ENCODE data around the gene WNT9B.

The WNT9B gene

GRCh38 chr17:46851029-46851741 lies at the start of gene WNT9B:
WNT9B (plus strand) TSS chr17:46851583; CDS start chr17:46851639, 56 bp downstream.
- DNase-seq, result no peak

DNA sequence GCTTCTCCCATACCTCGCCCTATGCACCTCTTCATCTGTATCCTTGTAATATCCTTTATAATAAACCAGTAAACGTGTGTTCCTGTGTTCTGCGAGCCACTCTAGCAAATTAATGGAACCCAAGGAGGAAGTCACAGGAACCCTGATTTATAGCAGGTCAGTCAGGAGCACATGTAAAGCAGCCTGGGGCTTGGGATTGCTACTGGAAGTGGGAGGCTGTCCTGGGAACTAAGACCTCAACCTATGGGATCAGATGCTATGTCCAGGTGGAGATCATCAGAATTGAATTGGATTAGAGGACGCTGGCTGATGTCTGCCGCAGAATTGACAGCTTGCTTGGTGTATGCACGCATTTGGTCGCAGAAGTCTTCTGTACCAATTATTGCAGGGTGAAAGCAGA lies 48.6 kb upstream of the WNT9B start:
- no peak for DNase-seq

GRCh38 chr17:46803544-46803943 lies 47.8 kb upstream of the WNT9B start:
- no peak for DNase-seq

- DNase-seq, result no peak
Observed at GRCh38 chr17:46805771-46806170, 45.6 kb upstream of the WNT9B start.

GRCh38 chr17:46809110-46809571 lies 42.2 kb upstream of the WNT9B start:
- no peak for DNase-seq

DNA sequence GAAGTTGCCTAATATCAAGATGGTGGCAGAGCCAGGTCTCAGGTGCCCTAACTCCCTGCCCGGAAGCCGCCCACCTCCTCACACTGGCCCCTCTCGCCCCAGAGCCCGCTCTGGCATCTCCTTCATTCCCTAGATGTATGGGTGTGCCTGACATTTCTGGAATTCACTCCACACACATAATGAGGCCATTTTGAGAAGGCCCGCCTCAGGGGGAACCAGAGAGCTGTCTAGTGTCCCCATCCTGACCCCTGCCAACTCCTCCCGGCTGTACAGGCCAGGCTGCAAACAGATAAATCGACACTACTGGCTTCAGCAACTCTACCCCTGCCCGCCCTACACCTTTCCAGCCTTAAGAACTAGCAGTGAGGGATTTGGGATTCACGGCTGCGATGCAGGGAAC lies 40.5 kb upstream of the WNT9B start:
- peak; percentile 15 for DNase-seq

DNA sequence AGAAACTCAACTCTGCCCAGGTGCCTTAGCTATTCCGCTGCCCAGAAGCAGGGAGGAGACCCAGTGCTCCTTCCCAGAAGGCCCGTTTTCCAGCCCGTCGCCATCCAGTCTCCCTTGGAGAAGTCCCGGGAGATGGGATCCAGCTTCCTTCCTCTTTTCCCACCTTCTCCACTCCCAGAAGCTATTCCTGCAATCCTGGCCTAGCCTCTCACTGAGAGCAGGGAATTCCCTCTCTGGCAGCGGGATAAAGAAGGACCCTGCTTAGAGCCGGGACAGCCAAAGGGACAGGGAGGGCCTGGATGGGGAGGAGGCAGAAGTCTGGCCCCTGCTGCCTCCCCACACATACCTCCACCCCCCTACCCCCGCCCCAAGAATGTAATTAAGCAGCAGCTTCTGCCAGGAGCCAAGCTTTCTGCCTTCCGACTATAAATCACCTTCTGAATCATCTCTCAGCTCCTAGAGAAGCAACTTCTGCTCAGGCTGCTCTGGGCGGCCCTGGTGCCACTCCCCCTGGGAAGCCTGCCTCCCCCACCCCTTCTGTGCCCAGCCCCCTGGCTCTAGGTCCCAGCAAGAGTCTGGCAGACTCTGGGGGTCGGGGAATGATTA lies 39.3 kb upstream of the WNT9B start:
- peak; percentile 93 for DNase-seq

DNA sequence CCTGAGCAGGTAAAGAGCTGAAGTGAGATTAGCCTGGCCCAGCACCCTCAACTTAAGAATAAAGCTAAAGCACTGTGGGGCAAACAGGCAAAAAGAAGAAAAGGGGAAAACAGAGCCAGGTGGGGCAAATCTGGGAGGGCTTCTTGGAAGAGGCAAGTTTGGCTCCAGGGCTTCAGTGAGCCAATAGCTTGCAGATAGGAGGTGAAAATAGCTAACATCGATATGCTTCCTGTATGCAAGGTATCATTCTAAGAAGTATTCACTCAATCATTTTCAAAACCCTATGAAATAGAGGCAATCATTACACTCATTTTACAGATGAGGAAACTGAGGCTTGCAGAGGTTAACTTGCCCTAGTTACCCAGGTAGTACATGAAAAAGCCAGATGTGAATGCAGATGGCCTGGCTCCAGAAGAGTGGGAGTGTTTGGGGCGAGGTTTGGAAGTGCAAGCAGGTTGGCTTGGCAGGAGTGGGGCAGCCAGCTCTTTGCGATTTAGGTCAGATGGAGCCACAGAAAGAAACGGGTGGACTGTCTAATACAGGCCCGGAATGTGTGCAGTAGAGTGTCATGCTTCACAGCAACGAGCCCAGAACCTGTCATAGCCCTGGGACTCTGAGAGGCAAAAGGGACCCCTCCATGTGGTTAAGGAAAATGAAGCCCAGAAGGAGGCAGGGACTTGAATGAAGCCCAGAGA lies 38.6 kb upstream of the WNT9B start:
- DNase-seq, result no peak

- no peak for DNase-seq
Observed at GRCh38 chr17:46813920-46814319, 37.5 kb upstream of the WNT9B start.

GRCh38 chr17:46814446-46814845 lies 36.9 kb upstream of the WNT9B start:
- DNase-seq, result no peak

DNA sequence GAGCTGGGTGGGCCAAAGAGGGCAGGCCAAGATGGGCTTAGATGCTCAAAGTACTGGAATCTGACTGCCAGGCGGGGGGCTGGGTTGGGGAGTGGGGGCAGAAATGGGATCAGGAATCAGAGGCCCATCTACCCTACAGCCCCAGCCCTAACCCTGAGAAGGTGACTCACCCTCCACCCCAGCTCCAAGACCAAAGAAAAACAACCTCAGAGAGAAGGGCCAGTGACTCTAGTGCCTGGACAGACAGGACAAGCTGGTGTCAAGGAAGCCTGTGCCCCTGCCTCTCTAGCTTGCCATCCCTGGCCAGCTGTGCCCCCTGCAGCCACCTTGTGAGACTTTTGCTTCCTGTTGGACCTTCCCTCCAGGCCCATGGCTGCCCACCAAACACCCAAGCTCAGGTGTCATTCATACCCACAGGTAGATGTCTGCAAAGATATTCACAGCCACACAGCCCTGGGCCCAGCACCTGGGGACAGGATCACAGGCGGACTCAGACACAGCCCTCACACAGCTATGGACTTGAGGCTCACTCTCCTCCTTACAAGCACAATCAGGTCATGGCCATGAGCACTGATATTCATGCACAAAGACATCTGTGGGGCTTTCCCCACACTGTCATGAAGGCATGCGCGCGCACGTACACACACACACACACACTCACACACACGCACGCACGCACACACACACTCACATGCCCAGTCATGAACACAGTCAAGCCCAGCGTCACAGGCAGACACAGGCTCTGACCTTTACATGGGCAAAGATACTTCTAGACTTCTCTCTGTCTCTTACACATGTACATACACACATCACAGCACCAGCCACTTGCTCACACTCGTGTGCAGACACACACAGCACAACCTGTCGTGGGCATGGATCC lies 35.7 kb upstream of the WNT9B start:
- DNase-seq, result no peak

DNA sequence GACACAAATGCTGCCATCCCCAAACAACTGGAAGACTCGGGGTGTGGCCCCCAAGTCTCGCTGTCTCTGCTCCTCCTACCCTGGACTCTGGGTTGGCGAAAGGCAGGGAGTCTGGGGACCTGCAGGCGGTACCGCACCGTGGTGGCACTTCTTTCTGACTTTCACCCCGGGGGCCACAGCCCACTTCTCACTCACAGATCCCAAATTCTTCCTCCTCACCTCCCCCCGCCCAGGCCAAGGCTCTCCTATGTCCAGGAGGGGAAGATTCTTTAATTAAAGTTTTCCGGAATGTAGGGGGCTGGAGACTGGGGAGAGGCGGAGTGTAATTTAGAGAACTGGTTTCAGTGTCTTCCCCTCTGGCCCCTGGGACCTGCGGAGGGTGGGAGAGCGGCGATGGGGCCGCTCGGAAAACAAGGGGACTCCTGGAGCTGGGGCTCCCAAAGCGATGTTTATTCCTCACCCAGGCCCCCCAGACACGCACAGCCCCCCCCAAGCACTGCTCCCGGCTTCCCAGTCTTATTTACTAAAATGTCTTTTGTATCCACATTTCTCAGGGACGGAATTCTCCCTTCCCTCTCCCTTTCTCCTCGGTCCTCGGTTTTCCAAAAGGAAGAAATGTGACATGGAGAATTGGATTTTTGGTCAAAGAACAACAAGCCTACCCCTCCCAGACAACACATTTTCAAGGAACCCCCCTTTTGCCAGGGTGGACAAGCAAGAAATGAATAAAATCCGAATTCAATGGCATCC lies 34.1 kb upstream of the WNT9B start:
- DNase-seq, result no peak

DNA sequence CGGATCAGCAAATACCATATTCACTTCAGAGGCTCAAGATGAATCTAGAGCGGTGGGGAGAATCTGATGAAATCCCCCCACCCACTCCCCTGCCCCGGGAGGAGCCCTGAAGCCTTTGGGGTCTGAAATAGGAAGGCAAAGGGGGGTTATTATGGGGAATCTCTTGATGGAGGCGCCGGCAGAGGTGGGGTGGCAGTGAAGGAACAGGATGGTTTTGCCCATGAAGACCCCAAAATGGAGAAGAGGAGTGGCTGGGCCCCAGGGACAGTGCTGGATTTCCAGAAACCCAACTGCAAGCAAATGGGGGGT lies 33.5 kb upstream of the WNT9B start:
- DNase-seq, result no peak

DNA sequence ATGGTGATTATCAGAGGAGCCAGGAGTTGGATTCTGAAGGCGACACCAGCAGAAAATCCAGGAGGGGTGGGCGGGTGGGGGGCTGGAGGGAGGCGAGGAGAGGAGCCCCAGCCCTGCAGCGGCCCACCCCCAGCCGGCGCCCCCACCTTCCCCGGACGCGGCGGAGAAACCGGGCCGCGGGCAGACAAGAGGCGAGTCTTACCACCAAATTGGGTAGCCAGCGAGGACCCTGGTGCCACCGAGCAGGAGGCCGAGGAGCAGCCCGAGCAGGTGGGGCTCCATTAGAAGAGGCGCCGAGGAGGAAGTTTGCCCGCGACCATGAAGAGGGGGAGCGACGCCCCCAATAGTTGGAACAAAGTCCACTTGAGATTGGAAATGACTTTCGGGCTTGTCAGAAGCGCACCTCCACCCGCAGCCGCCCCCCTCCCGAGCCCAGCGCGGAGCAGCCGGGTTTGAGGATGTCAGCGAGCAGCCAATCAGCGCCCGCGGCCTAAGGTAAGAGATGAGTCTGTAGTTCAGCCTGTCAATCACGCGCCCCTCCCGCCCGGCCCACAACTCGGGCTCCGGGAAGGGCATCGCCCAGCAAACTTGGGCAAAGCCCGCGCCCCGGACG lies 33.0 kb upstream of the WNT9B start, which contains the start of gene WNT3:
Gene WNT3 (minus strand): TSS at position 377 of the 613 bp plus-strand sequence. CDS start 95 bp downstream, at position 282.
- DNase-seq, result no peak

DNA sequence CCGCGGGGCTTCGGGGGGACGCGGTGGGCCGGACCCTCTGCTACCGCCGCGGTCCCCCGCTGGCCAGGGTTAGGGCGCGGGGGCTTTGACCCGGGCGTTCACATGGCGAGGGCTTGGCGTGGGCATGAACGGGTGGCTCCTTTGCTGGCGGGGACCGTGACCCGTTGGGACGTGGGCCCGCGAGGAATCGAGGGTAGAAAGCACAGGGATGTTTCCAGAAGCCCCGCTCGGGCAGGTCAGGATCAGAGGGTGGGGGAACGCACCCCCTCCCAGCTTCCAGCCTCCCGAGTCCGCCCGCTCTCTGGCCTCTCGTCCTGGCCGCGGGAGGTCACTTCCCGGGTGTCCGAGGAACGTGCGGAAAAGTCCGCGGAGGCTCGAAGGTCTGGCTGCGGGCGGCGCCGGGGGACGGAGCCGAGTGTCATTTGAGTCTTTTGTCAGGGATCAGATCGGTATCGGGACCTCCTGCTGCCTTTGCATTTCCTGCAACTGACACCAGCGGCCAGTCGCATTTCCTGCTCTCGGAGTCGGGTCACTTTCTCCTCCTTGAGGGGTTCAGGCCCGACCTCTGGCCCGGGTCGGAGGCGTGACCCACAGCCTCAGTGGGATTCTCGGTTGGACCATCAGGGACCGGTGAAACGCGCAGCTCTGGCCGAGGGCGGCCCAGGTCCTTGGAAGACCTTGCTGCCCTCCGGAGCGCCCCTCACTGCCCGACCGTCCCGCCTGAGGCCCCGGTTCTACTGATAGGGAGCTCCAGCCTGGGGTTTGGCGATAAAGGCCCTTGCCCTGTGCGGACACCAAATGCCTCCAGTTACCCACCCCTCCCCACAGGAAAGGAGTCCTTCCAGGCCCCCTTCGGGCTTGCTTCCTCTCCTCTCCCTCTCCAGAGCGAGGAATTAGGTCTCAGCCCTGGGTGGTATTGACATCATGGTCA lies 32.2 kb upstream of the WNT9B start:
- DNase-seq, result no peak

GRCh38 chr17:46819906-46820351 lies 31.5 kb upstream of the WNT9B start:
- DNase-seq, result no peak

DNA sequence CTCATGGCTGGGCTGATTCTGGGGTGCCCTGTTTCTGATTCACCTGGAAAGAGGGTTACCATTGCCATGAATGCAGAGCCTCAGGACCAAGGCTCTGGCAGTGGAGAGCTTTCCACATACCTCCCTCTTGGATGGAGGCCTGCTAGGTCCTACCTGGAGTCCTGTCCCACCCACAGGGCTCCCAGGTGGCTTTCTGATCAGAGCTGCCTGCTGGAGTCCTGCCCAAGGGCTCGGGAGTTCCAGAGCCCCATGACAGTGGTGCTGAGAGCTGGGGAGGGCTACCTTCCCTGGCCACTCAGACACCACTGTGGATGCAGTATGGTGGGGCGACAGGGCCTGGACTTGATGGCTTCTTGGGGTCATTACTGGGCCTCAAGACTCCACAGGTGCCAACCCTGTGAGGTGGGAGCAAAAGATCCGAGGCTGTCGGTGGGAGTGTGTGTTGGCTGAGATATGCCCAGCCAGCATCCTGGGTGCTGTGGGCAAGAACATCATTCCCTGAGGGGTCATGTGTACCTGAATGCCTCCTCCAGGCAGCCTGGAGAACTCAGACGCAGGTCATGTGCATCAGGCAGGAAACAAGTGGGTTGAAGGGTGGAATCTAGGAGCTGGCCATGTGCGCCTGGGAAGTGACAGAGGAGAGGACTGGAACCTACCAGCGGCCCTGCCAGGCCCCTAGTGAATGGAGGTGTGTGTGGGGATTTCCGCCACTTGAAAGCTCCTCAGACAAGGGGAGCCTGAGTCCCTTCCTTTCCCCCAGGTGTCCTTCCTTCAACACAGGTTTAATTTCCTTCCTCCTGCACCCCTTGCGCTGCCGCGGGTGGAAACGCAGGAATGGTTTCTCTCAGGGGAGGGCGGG lies 30.6 kb upstream of the WNT9B start:
- DNase-seq, result no peak

- no peak for DNase-seq
Observed at GRCh38 chr17:46821482-46822387, 29.6 kb upstream of the WNT9B start.
